ENCODE data around the gene TRHDE.
"Not testable (repeated sequence)": the region's sequence is repeated elsewhere in the genome, so short reads cannot be mapped to it uniquely, and the experiment has no call there.

The TRHDE gene

DNA sequence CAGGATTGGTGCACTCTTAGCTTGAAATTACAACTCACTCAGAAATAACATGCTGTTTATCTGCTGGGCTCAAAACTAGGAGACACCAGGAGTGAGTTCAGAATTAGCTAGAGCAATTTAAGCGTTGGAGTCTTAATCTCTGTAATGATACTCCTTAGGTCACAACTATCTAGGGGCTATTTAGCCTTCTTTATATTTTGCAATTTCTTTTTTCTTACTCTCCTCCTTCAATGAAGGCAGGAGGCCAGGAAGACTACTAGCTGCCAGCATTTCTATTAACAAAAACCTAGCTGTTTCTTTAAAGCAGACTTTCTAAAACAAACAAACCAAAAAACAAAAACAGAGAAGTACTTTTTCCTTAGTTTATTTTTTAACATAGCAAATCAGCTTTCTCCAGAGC, 226.2 kb downstream of the TRHDE start:
- DNase-seq (ENCODE audit: extremely low read depth in 1 of 2, low read depth in 1 of 2), result no peak

- DNase-seq (ENCODE audit: extremely low read depth in 1 of 2, low read depth in 1 of 2), result no peak
Observed at GRCh38 chr12:72499244-72499643, 227.1 kb downstream of the TRHDE start.

- DNase-seq (ENCODE audit: extremely low read depth in 1 of 2, low read depth in 1 of 2), result no peak
Observed at GRCh38 chr12:72502546-72502945, 230.4 kb downstream of the TRHDE start.

DNA sequence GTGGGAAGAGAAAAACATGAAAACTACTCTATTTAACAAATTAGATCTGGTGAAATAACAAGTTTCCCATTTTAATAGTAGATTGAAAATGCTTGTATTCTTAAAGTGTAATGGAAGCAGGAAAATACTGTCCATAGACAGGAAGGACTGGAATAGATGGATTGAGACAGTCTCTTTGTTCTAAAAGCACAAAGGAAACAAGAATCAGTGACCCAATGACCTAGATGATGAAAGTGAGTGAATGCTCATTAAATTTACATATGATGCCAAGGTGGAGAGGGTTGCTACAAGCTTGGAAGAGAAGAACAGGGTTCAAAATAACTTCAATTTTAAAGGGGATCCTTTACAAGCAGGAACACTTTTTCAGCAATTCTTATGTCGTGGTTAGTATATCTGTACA, 233.1 kb downstream of the TRHDE start:
- no peak for DNase-seq (ENCODE audit: extremely low read depth in 1 of 2, low read depth in 1 of 2)

GRCh38 chr12:72509891-72510290, 237.7 kb downstream of the TRHDE start:
- no peak for DNase-seq (ENCODE audit: extremely low read depth in 1 of 2, low read depth in 1 of 2)

GRCh38 chr12:72510772-72511171, 238.6 kb downstream of the TRHDE start:
- no peak for DNase-seq (ENCODE audit: extremely low read depth in 1 of 2, low read depth in 1 of 2)

DNA sequence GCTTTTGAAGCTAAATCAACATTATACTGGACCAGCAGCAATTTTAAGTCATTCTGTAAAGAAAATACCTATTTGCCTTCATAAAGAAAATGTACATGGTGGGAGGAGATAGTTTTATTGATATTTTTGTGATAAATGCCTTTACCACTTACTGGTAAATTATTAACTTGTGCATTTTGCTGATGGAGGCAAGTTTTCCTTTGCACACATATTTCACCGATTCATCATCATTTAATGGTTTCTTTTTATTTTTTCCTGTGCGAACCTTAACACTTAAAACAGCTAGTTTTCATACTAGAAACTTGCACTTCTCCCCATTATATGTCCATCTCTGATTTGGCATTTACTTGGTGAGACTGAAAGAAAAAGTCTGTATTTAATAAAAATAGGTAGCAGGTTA, 239.3 kb downstream of the TRHDE start:
- DNase-seq (ENCODE audit: extremely low read depth in 1 of 2, low read depth in 1 of 2), result no peak

DNA sequence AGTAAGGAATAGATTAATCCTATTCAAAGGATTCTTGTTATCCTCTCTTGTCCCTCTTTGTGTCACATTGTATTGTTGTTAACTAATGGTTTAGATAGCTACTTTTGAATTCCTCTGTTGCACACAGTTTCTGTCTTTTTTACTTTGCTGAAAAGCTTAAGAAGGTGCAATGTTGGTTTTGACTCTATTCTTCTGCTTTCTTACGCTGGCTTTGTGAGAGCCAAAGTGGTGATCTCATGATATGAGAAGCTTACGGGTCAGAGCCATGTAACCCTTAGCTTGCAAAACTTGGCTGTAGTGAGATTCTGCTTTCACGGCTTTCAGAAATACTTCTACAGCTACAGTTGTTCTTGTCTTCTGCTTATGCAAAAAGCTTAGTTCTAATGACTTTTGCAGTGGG, 239.7 kb downstream of the TRHDE start:
- no peak for DNase-seq (ENCODE audit: extremely low read depth in 1 of 2, low read depth in 1 of 2)

DNA sequence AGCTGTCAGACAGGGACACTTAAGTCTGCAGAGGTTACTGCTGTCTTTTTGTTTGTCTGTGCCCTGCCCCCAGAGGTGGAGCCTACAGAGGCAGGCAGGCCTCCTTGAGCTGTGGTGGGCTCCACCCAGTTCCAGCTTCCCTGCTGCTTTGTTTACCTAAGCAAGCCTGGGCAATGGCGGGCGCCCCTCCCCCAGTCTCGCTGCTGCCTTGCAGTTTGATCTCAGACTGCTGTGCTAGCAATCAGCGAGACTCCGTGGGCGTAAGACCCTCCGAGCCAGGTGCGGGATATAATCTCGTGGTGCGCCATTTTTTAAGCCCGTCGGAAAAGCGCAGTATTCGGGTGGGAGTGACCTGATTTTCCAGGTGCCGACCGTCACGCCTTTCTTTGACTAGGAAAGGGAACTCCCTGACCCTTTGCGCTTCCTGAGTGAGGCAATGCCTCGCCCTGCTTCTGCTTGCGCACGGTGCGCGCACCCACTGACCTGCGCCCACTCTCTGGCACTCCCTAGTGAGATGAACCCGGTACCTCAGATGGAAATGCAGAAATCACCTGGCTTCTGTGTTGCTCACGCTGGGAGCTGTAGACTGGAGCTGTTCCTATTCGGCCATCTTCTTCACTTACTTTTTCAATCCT, 248.0 kb downstream of the TRHDE start:
- not testable (repeated sequence) for DNase-seq (ENCODE audit: extremely low read depth in 1 of 2, low read depth in 1 of 2)

DNA sequence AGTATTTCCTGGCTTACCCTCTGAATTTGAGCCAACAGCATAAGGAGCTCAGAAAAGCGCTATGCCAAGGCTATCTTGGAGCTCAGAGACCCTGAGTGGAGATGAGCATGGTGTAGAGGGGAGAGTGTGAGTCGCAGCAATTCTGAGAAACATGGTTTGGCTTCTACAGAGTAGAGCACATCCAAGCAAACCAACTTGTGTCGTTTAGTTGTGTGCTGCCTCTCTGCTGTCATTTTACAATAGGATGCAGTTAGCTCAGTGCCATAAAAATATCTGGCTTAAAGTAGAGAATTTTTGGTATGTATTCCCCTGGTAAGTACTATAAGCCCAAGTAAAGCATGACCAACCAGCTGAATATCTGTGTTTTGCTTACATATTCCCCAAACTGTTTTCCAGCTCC, 249.2 kb downstream of the TRHDE start:
- DNase-seq (ENCODE audit: extremely low read depth in 1 of 2, low read depth in 1 of 2), result no peak

- DNase-seq (ENCODE audit: extremely low read depth in 1 of 2, low read depth in 1 of 2), result no peak
Observed at GRCh38 chr12:72522411-72522810, 250.2 kb downstream of the TRHDE start.

- DNase-seq (ENCODE audit: extremely low read depth in 1 of 2, low read depth in 1 of 2), result no peak
Observed at GRCh38 chr12:72523754-72524153, 251.6 kb downstream of the TRHDE start.

- no peak for DNase-seq (ENCODE audit: extremely low read depth in 1 of 2, low read depth in 1 of 2)
Observed at GRCh38 chr12:72535212-72535990, 263.2 kb downstream of the TRHDE start.

DNA sequence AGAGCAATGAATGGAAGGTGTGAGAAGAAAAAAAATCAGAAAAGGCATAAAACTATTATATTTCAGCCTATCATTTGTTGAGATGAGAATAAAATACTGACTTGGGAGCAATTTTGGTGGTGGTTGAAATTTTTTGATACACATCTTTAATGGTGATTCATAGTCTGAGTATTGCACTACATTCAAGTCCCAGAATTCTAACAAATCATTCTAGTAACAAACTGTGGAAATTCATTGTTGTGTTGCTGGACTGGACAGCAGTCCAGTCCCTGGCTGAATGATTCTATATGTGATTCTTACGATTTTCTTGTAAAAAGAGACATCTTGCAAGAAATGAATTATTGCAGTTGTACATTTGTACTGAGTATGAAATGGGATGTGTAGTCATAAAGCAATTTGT, 268.6 kb downstream of the TRHDE start:
- no peak for DNase-seq (ENCODE audit: extremely low read depth in 1 of 2, low read depth in 1 of 2)

GRCh38 chr12:72543777-72544467, 271.8 kb downstream of the TRHDE start:
- DNase-seq (ENCODE audit: extremely low read depth in 1 of 2, low read depth in 1 of 2), result no peak

DNA sequence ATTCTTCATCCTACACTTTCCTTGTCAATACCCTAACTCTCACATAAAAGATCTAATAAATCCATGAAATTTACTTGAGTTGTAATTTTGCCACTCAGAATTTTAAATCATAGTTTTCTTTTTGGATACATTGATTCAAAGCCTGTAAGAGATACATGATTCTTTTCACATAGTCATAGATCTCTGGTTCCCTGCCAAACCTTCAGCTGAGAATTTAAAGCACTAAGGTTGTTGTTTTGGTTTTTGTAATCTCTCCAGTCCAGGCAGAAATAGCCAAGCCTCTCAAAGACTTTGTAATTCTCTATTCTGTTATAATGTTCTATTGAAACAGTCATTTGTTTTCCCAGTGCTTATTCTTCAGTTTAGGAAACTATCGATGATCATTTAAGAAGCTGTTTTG, 273.9 kb downstream of the TRHDE start:
- no peak for DNase-seq (ENCODE audit: extremely low read depth in 1 of 2, low read depth in 1 of 2)

GRCh38 chr12:72547573-72547972, 275.4 kb downstream of the TRHDE start:
- DNase-seq (ENCODE audit: extremely low read depth in 1 of 2, low read depth in 1 of 2), result no peak

GRCh38 chr12:72549184-72549583, 277.0 kb downstream of the TRHDE start:
- no peak for DNase-seq (ENCODE audit: extremely low read depth in 1 of 2, low read depth in 1 of 2)

- no peak for DNase-seq (ENCODE audit: extremely low read depth in 1 of 2, low read depth in 1 of 2)
Observed at GRCh38 chr12:72560003-72560769, 288.0 kb downstream of the TRHDE start.

DNA sequence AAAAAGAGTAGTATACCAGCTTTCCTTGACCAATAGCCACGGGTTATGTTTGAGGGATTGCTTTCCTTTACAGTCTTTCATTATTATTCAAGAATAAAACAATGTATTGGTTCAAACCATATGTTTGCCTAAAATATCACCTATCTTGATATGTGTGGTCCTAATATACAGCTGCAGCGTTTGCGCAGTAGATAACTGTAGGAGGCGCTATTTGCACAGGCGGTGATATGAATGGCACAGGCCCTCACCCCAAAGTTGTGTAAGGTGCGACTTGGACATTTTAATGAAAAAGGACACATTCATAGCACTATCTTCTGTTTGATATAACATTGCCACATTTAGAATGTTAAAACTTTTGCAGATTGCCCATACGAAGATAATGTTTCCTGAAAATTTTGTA, 298.4 kb downstream of the TRHDE start:
- DNase-seq (ENCODE audit: extremely low read depth in 1 of 2, low read depth in 1 of 2), result no peak

GRCh38 chr12:72574138-72574537, 302.0 kb downstream of the TRHDE start:
- no peak for DNase-seq (ENCODE audit: extremely low read depth in 1 of 2, low read depth in 1 of 2)

Data from stimulated activated CD8-positive, alpha-beta memory T cell treated with anti-CD3 and anti-CD28 coated beads, Interleukin-7, amount 100 ng/mL, for 48 hours (primary cell).